Epithelial cell of proximal tubule (primary cell): ENCODE results near the gene LOC128125822.

ENCODE experiments used
- DNase-seq: peaks from one replicate; pipeline ENCODE4 v3.0.0-alpha.2; 2011; ENCODE audit warnings: low read depth
- H3K4me3 ChIP-seq: 2 replicates; pipeline ENCODE4 v1.5.1; 2011; ENCODE audit warnings: low read depth, mild to moderate bottlenecking, low read length
- CTCF ChIP-seq: conservative IDR thresholded peaks from 2 replicates; pipeline ENCODE4 v1.5.1; 2012; ENCODE audit warnings: low read depth, mild to moderate bottlenecking, low read length

LOC128125822 gene

DNA sequence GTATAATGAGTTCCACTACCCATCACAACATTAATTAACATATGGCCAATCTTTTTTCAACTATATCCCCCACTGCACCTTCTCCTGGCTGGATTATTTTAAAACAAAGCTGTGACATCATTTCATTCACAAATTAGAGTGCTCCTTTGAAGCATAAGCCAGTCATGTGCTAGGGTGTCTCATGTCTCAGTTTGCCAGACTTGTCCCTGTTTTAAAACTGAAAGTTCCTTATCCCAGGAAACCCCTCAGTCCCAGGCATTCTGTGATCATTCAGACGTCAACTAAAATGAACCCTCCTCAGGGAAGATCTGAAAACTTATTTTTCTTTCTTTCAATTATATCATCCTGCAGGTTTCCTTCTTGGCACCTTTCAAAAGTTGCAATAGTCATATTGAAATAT, 29.3 kb upstream of the LOC128125822 start:
- DNase-seq, result no peak
- no peak overlapping the region for H3K4me3 ChIP-seq
- no peak for TF ChIP-seq CTCF

DNA sequence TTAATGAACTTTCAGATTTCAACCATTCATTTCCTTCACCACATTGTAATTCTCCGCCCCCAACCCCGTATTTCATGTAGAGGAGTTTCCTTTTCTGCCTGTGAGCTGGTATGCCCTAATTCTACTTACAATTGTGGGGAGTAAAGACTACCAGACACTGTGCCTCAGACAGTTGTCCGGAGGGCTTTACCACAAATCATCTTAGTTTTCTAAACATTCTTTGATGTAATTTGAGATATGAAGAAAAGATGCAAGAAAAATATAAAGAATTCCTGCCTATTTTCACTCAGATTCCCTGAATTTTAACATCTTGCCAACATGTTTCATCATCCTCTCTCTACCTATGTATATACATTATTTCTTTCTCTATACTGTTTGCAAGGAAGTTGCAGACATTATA, 28.3 kb upstream of the LOC128125822 start:
- no peak for TF ChIP-seq CTCF
- no peak for DNase-seq
- H3K4me3 ChIP-seq, result no peak overlapping the region

DNA sequence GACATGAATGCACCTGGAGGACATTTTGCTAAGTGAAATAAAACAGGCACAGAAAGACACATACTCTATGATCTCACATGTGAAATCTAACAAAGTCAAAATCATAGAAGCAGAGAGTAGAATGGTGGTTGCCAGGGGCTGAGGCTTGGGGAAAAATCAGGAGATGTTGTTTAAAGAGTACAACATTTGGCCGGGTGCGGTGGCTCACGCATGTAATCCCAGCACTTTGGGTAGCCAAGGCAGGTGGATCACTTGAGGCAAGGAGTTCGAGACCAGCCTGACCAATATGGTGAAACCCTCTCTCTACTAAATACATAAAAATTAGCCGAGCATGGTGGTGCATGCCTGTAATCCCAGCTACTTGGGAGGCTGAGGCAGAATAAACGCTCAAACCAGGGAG, 26.0 kb upstream of the LOC128125822 start:
- no peak for TF ChIP-seq CTCF
- no peak for DNase-seq
- H3K4me3 ChIP-seq, result no peak overlapping the region

DNA sequence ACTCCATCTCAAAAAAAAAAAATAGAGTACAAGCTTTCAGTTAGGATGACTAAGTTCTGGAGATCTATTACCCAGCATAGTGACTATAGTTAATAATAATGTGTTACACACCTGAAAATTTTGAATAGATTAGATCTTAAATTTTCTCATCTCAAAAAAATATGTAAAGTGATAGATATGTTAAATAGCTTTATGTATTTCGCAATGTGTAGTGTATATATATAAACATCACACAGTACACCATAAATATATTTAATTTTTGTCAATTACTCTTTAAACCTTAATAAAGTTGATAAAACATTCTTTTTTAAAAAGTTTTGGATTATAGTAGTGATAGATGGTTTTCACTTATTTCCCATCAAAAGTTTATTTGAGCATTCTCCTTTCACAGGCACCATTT, 25.6 kb upstream of the LOC128125822 start:
- no peak overlapping the region for H3K4me3 ChIP-seq
- DNase-seq, result no peak
- no peak for TF ChIP-seq CTCF

DNA sequence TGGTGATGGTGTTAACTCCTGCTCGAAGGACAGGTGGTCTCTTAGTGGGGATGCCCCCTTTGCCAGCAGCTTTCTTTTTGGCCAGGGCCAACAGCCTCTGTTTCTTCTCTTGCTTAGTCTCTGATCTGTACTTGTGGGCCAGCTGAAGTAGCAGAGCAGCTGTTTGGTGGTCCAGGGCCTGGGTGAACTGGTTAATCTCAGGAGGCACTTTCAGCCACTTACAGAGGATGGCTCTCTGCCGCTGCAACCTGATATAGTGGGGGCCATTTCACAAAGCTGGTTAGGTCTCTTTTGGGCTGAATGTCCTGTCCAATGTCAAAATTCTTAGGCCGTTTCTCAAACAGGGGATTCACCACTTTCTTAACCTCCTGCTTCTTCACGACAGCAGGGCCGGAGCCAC, 23.2 kb upstream of the LOC128125822 start:
- no peak for DNase-seq
- TF ChIP-seq CTCF, result no peak
- no peak overlapping the region for H3K4me3 ChIP-seq

- no peak for DNase-seq
- H3K4me3 ChIP-seq, result no peak overlapping the region
- no peak for TF ChIP-seq CTCF
These were observed 19.1 kb upstream of the LOC128125822 start for GRCh38 chr6:63553208-63553607.

DNA sequence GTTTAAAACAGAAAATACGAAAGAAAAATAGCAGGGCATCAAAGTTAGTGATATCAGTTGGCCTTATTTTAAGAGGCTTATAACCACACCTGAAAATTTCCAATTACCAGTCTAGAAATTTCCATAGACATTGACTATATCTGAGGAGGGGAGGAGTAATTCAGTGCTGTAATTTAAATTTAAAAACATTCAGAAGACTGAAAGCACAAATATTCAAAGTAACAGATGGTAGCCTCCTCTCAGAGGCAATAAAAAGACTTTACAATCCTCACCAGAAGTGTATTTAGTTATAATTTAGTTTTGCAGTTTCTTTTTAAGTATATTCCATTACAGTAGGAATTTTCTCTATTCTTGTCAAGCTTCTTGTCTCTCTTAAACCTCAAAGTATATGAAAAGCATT, 18.4 kb upstream of the LOC128125822 start:
- TF ChIP-seq CTCF, result no peak
- no peak for DNase-seq
- no peak overlapping the region for H3K4me3 ChIP-seq
